Inferior parietal cortex (tissue), 1 donor: Measurements from ENCODE around the gene TROAP.
"Not testable (repeated sequence)": the region's sequence is repeated elsewhere in the genome, so short reads cannot be mapped to it uniquely, and the experiment has no call there.

Experiments
- DNase-seq: peaks from one replicate; pipeline ENCODE4 v3.0.0-alpha.2; 2016; ENCODE audit errors: extremely low spot score

TROAP gene

DNA sequence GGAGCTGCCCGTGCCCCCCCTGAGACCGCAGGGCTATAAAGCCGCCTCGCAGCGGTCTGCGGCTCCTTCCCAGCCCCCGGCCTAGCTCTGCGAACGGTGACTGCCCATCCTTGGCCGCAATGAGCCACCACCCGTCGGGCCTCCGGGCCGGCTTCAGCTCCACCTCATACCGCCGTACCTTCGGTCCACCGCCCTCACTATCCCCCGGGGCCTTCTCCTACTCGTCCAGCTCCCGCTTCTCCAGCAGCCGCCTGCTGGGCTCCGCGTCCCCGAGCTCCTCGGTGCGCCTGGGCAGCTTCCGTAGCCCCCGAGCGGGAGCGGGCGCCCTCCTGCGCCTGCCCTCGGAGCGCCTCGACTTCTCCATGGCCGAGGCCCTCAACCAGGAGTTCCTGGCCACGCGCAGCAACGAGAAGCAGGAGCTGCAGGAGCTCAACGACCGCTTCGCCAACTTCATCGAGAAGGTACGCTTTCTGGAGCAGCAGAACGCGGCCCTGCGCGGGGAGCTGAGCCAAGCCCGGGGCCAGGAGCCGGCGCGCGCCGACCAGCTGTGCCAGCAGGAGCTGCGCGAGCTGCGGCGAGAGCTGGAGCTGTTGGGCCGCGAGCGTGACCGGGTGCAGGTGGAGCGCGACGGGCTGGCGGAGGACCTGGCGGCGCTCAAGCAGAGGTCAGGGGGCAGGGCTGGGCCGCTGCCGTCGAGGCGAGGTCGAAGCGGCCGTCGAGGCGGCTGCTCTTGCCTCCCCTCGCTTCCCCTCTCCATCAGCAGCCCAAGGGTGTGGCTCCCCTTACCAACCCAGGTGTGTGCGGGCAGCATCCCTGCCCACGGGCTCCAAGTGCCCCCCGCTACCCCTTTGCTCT is 27.7 kb upstream of the TROAP start, which contains the start of gene PRPH:
PRPH (plus strand) TSS at position 66 of the 855 bp plus-strand sequence; CDS start at position 120, 54 bp downstream.
- no peak for DNase-seq

DNA sequence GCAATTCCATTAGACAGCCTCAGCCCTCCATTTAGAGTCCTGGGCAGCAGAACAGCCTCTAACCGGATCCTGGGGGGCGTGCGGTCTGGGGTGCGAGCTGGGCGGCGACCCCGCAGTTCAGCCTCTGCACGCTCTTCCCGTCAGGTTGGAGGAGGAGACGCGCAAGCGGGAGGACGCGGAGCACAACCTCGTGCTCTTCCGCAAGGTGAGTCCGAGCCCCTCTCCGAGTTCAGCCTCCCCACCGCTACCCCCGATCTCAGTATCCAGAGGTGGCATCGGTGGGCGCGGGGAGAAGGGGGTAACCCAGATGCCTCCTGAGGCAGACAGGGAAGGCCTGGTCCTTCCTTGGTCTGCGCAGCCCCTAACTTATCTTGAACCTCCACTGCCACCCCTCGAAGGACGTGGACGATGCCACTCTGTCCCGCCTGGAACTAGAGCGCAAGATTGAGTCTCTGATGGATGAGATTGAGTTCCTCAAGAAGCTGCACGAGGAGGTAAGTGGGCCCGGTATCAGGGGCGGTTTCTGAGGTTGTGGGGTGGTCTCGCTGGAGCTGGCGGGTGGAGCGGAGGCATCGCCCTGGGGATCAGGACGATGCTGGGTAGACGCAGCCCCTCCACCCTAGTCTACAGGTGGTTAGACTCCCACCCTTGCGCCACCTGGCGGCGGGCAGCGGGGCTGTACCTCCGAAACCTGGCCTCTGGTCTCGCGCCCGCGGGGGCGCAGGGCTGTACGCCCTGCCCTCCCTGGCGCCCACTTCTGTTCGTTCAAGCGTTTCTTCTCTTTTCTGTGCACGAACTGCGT is 26.8 kb upstream of the TROAP start:
- no peak for DNase-seq

DNA sequence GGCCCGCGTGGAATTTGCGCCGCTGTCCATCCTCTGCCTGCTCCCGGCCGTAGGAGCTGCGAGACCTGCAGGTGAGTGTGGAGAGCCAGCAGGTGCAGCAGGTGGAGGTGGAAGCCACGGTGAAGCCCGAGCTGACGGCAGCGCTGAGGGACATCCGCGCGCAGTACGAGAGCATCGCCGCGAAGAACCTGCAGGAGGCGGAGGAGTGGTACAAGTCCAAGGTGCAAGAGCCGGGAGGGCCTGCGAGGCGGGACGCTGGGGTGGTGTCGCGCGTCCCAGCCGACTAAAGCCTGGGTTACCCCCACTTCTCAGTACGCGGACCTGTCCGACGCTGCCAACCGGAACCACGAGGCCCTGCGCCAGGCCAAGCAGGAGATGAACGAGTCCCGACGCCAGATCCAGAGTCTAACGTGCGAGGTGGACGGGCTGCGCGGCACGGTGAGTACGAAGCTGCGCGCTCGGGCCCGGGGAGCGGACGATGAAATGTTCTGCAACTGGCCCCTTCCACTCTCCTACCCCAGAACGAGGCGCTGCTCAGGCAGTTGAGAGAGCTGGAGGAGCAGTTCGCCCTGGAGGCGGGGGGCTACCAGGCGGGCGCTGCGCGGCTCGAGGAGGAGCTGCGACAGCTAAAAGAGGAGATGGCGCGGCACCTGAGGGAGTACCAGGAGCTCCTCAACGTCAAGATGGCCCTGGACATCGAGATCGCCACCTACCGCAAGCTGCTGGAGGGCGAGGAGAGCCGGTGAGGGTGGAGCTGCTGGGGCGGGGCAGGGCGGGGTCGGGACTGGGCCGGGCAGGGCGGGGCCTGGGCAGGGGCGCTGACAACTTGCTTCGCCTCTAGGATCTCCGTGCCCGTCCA is 26.0 kb upstream of the TROAP start:
- no peak for DNase-seq

DNA sequence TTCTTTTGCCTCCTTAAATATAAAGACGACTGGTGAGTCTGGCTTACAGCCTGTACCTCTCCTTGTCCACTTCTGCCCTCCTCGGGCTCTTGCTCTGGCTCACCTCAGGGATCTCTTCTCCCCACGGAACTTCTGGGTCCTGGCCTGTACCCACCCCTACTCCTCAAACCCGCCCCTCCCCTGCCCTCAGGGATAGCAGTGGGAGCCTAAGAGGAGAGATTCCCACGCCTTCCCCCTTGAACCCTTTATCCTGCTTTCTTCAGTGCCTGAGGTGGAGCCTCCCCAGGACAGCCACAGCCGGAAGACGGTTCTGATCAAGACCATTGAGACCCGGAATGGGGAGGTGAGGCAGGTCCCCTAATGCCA is 25.4 kb upstream of the TROAP start:
- DNase-seq = no peak

DNA sequence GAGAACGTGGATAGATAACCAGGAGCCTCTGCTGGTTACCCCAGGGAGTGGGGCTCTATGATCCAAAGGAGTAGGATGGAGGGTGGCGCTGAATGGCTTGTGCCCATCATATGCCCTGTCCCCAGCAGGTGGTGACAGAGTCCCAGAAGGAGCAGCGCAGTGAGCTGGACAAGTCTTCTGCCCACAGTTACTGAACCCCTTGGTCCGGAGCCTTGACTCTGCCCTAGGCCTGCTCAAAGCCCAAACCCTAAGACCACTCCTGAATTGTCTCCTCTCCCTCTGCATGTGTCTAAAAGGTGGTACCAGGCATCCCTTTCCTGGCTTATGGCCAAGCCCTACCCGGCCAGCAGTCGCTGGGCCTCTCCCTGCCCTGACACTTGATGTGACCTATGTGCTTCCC is 24.9 kb upstream of the TROAP start:
- DNase-seq = no peak

DNA sequence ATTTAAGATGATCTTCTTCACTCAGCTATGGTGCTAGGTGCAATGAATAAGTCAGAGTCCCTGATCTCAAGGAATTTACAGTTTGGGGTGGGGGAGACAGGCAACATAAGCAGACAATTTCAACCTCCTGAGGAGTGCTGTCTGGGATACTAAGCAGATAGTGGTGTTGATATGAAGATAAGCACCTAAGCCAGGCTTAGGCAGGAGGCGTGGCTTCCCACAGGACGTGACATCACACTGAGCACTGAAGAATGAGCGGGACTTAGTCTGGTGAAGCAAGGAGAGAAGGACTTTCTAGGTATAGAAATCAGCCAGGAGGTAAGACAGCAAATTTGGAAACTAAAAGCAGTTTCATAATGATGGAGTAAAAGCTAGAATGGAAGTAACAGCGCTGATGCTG is 21.3 kb upstream of the TROAP start:
- DNase-seq = no peak

DNA sequence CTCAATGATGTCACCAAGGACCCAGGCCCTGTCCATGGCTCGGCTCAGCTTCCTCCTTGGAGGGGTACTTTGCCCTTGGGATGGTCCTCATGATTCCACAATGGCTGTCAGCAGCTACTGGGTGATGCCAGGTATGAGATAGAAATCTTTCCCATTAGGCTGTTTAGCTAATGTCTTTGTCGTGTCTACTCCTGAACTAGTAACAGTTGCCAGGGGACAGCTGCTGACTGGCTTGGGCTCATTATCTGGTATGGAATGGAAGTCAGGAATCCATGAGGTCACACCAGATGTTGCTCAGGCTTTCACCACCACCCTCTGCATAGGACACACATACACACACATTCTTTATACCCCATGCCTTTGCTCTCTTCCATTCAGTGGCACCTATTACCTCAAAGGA is 18.9 kb upstream of the TROAP start:
- no peak for DNase-seq

DNA sequence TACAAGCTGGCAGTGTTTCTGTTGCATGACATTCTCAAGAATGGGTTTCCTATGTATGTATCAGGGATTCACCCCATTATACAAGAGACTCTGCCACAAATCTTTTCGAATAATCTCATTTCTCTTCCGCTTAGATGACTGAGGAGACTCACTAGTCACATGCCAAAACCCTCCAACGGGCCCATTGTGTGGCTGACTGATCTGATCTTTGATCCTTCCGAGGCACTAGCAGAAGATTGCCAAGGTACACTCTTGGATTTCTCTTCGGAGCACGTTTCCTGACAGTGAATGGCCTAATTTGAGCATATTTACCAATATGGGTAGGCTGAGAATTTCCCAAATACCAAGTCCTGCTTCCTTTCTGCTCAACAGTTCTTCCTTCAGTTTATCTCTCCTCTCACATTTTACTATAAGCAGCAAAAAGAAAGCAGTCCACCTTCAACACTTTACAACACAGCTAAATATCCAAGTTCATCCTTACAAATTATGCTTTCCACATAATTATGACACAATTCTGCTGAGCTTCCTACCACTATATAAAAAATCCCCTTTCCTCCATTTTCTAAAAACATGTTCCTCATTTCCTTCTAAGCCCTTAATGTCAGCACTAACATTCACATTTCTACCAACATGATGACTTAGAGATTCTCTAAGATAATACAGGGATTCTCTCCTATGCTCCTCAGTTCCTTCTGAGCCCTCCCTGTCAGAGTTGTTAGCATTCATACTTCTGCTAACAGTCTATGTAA is 17.1 kb upstream of the TROAP start:
- no peak for DNase-seq

DNA sequence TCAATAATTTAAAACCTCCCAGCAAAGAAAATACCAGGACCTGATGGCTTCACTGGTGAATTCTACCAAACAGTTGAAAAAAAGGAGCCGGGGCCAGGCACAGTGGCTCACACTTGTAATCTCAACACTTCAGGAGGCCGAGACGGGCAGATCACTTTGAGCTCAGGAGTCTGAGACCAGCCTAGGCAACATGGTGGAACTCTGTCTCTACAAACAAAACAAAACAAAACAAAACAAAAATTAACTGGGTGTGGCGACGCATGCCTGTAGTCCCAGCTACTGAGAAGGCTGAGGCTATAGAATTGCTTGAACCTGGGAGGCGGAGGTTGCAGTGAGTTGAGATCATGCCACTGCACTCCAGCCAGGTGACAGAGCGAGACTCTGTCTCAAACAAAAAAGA is 13.7 kb upstream of the TROAP start:
- DNase-seq = no peak

DNA sequence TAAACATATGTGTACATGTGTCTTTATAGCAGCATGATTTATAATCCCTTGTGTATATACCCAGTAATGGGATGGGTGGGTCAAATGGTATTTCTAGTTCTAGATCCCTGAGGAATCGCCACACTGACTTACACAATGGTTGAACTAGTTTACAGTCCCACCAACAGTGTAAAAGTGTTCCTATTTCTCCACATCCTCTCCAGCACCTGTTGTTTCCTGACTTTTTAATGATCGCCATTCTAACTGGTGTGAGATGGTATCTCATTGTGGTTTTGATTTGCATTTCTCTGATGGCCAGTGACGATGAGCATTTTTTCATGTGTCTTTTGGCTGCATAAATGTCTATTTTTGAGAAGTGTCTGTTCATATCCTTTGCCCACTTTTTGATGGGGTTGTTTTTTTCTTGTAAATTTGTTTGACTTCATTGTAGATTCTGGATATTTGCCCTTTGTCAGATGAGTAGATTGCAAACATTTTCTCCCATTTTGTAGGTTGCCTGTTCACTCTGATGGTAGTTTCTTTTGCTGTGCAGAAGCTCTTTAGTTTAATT is 12.5 kb upstream of the TROAP start:
- not testable (repeated sequence) for DNase-seq

DNA sequence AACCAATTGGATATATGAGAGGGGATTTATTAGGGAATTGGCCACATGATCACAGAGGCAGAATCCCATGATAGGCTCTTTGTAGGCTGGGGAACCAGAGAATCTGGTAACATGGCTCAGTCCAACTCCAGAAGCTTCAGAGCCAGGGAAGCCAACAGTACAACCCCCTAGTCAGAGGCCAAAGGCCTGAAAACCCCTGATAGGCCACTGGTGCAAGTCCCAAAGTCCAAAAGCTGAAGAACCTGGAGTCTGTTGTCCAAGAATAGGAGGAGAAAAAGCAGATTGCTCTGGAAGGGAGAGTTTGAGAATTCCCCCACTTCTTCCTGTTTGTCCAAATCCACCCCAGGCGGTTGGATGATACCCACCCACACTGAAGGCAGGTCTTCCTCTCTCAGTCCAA is 8.2 kb upstream of the TROAP start:
- no peak for DNase-seq

DNA sequence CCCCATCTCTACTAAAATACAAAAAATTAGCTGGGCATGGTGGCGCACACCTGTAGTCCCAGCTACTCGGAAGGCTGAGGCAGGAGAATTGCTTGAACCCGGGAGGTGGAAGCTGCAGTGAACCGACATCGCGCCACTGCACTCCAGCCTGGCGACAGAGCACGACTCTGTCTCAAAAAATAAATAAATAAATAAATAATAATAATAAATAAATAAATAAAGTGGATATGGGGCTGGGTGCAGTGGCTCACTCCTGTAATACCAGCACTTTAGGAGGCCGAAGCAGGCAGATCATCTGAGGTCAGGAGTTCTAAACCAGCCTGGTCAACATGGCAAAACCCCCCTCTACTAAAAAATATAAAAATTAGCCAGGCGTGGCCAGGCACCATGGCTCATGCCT is 5.9 kb upstream of the TROAP start:
- DNase-seq = not testable (repeated sequence)

DNA sequence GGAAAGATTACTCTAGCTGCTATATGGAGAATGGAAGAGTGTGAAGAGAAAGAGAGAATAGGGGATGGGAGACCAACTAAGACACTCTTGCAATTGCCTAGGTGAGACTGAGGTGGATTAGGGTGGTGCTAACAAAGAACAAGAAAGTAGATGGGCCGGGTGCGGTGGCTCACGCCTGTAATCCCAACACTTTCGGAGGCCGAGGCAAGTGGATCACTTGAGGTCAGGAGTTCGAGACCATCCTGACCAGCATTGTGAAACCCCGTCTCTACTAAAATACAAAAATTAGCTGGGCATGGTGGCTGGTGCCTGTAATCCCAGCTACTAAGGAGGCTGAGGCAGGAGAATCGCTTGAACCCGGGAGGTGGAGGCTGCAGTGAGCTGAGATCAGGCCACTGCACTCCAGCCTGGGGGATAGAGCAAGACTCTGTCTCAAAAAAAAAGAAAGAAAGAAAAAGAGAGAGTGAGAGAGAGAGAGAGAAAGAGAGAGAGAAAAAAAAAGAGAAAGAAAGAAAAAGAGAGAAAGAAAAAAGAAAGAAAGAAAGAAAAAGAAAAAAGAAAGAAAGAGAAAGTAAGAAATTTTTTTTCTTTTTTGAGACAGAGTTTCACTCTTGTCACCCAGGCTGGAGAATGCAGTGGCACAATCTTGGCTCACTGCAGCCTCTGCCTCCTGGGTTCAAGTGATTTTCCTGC is 2.5 kb upstream of the TROAP start:
- not testable (repeated sequence) for DNase-seq

DNA sequence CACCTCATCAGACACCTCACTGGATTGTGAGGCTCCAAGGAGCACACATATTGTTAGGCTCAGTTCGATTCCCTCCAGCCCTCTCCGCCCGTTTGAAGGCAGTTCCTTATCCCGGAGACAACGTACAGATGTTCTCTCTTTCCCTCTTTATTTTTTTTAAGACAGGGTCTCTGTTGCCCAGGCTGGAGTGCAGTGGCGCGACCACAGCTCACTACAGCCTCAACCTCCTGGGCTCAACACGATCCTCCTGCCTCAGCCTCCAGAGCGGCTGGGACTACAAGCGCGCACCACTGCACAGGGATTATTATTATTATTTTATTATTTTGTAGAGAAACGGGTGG is 718 bp upstream of the TROAP start:
- DNase-seq = no peak

DNA sequence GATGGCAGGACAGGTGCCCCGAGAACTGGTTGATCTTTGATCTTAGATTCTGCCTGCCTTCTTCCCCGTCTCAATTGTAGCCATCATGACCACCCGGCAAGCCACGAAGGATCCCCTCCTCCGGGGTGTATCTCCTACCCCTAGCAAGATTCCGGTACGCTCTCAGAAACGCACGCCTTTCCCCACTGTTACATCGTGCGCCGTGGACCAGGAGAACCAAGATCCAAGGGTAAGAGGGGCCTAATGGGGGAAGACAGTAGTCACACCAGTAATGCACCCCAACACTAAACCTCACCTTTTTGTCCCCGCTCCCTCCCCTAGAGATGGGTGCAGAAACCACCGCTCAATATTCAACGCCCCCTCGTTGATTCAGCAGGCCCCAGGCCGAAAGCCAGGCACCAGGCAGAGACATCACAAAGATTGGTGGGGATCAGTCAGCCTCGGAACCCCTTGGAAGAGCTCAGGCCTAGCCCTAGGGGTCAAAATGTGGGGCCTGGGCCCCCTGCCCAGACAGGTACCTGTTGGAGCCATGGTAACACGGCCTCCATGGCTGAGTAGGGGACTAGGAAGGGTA is 556 bp downstream of the TROAP start:
- no peak for DNase-seq

DNA sequence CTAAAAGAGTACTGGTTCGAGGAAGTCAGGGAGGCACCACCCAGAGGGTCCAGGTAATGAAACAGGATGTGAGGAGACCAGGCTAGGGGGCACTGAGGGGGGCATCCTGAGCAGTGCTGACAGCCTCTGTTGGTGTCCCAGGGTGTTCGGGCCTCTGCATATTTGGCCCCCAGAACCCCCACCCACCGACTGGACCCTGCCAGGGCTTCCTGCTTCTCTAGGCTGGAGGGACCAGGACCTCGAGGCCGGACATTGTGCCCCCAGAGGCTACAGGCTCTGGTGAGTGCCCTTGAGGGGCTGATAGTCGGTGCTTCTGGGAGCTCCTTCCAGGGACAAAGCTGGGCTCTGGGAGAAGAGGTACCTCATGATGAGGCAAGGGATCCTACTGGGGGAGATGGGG is 2.6 kb downstream of the TROAP start:
- no peak for DNase-seq

DNA sequence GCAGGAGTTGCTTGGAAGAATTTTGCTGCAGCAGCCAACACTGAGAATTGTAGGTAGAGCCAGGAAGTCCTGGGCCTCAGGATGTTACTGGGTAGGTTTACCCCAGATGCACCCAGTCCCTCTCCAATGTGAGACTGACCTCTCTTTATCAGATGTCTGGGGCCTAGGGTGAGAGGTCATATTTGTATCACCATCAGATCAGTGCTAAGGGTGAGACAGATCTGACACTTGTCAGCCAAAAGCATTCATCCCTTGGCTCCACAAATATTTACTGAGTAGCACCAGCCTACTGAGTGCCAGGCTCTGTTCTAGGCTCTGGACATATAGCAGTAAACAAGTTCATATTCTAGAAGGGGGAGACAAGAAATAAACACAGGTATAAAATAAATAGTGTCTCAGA is 4.3 kb downstream of the TROAP start:
- DNase-seq = no peak

DNA sequence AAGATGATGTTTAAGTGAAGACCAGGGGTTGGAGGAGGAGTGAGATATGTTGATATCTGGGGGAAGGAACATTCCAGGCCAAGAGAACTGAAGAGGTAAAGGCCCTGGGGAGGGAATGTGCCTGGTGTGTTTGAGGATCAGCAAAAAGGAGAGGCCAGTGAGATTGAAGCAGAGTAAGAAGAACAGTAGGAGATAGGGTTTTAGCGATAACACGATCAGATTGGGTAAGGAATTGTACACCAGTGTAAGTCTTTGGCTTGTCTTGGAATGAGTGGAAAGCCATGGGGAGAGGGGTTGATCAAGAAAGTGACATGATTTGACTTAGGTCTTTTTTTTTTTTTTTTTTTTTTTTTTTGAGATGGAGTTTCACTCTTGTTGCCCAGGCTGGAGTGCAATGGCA is 4.8 kb downstream of the TROAP start:
- DNase-seq = no peak

DNA sequence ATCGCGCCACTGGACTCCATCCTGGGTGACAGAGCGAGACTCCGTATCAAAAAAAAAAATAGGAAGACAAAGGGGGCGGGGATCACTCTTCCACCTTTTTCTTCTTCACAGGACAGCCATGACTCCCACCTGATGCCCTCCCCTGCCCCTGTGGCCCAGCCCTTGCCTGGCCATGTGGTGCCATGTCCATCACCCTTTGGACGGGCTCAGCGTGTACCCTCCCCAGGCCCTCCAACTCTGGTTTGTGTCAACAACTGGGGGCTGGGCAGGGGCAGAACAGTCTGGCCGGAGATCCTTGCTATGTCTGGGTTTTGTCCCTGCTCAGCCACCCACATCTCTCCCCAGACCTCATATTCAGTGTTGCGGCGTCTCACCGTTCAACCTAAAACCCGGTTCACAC is 5.8 kb downstream of the TROAP start:
- DNase-seq = no peak

DNA sequence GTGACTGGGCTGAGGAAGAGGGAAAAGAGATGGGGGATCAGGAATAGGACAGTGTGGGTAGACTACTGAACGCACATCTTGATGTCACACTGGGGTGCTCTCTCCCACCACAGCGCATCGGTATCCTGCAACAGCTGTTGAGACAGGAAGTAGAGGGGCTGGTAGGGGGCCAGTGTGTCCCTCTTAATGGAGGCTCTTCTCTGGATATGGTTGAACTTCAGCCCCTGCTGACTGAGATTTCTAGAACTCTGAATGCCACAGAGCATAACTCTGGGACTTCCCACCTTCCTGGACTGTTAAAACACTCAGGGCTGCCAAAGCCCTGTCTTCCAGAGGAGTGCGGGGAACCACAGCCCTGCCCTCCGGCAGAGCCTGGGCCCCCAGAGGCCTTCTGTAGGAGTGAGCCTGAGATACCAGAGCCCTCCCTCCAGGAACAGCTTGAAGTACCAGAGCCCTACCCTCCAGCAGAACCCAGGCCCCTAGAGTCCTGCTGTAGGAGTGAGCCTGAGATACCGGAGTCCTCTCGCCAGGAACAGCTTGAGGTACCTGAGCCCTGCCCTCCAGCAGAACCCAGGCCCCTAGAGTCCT is 7.1 kb downstream of the TROAP start:
- DNase-seq = no peak
